Mesenchymal stem cell (in vitro differentiated cells and primary cell): ENCODE results near the gene DHX38.
"Not testable (repeated sequence)": the region's sequence is repeated elsewhere in the genome, so short reads cannot be mapped to it uniquely, and the experiment has no call there.

Experiments
- DNase-seq: peaks from one replicate; pipeline ENCODE4 v3.0.0-alpha.2; 2013
- H2AFZ ChIP-seq: one replicate; pipeline ENCODE4 v1.6.1; 2013; ENCODE audit warnings: low read depth, mild to moderate bottlenecking, control low read depth, inconsistent platforms, low read length, moderate library complexity
- H2AK5ac ChIP-seq: 2 replicates; pipeline ENCODE4 v1.6.1; 2013; ENCODE audit warnings: low read length, moderate library complexity, mild to moderate bottlenecking, inconsistent platforms; ENCODE audit not compliant: severe bottlenecking
- H2BK120ac ChIP-seq: one replicate; pipeline ENCODE4 v1.6.1; 2013; ENCODE audit warnings: low read depth, mild to moderate bottlenecking, inconsistent platforms, low read length, moderate library complexity
- H2BK12ac ChIP-seq, 2 experiments: one replicate each; pipeline ENCODE4 v1.6.1; 2013; ENCODE audit warnings: inconsistent platforms in 2 of 2, low read length in 2 of 2, mild to moderate bottlenecking in 2 of 2, moderate library complexity in 2 of 2, control low read depth in 1 of 2
- H2BK15ac ChIP-seq: one replicate; pipeline ENCODE4 v1.6.1; 2013; ENCODE audit warnings: mild to moderate bottlenecking, low read depth, inconsistent platforms; ENCODE audit not compliant: poor library complexity, severe bottlenecking
- H2BK5ac ChIP-seq: 2 replicates; pipeline ENCODE4 v1.6.1; 2013; ENCODE audit warnings: low read depth, mild to moderate bottlenecking, low read length, control low read depth, inconsistent platforms; ENCODE audit not compliant: poor library complexity, severe bottlenecking
- H3K14ac ChIP-seq, 2 experiments: one replicate each; pipeline ENCODE4 v1.6.1; 2013; ENCODE audit warnings: inconsistent platforms in 2 of 2, low read length in 2 of 2, control low read depth in 1 of 2, mild to moderate bottlenecking in 1 of 2, moderate library complexity in 1 of 2
- H3K18ac ChIP-seq, 2 experiments: one replicate each; pipeline ENCODE4 v1.6.1; 2013; ENCODE audit warnings: inconsistent platforms in 2 of 2, low read length in 2 of 2, control low read depth in 1 of 2, low read depth in 1 of 2, mild to moderate bottlenecking in 1 of 2
- H3K23ac ChIP-seq, 2 experiments: one replicate each; pipeline ENCODE4 v1.6.1; 2013; ENCODE audit warnings: inconsistent platforms in 2 of 2, low read length in 2 of 2, mild to moderate bottlenecking in 2 of 2, moderate library complexity in 2 of 2, control low read depth in 1 of 2
- H3K27ac ChIP-seq: 2 replicates; pipeline ENCODE4 v1.5.1; 2013; ENCODE audit warnings: mild to moderate bottlenecking, moderate library complexity, low read length, control low read depth, inconsistent platforms; ENCODE audit not compliant: poor library complexity, severe bottlenecking
- H3K27me3 ChIP-seq, 2 experiments: 2 replicates each; pipeline versions ENCODE4 v1.6.1 to v1.7.0; 2013; ENCODE audit warnings: low read length in 2 of 2, mild to moderate bottlenecking in 2 of 2, moderate library complexity in 2 of 2, control low read depth in 1 of 2, inconsistent platforms in 1 of 2; ENCODE audit not compliant: control insufficient read depth in 1 of 2, insufficient read depth in 1 of 2
- H3K36me3 ChIP-seq, 2 experiments: 2 replicates each; pipeline versions ENCODE4 v1.6.1 to v1.7.0; 2013; ENCODE audit warnings: low read length in 2 of 2, control low read depth in 1 of 2, inconsistent platforms in 1 of 2, low read depth in 1 of 2, mild to moderate bottlenecking in 1 of 2; ENCODE audit not compliant: insufficient read depth in 2 of 2, control insufficient read depth in 1 of 2
- H3K4ac ChIP-seq, 2 experiments: one replicate each; pipeline ENCODE4 v1.6.1; 2013; ENCODE audit warnings: inconsistent platforms in 2 of 2, low read length in 2 of 2, mild to moderate bottlenecking in 2 of 2, moderate library complexity in 2 of 2, control low read depth in 1 of 2, low read depth in 1 of 2
- H3K4me1 ChIP-seq: 2 replicates; pipeline ENCODE4 v1.6.1; 2013; ENCODE audit warnings: low read depth, low read length, control low read depth; ENCODE audit not compliant: control insufficient read depth, insufficient read depth
- H3K4me2 ChIP-seq: 2 replicates; pipeline ENCODE4 v1.6.1; 2013; ENCODE audit warnings: low read length, mild to moderate bottlenecking, inconsistent platforms; ENCODE audit not compliant: poor library complexity, severe bottlenecking
- H3K4me3 ChIP-seq, 2 experiments: 2 replicates each; pipeline versions ENCODE4 v1.5.1 to v1.7.0; 2013; ENCODE audit warnings: low read length in 2 of 2, mild to moderate bottlenecking in 2 of 2, control low read depth in 1 of 2, low read depth in 1 of 2; ENCODE audit not compliant: insufficient read depth in 1 of 2
- H3K79me1 ChIP-seq: replicated peaks from 2 replicates; pipeline ENCODE4 v1.6.1; 2013; ENCODE audit warnings: mild to moderate bottlenecking, control low read depth, low read length, inconsistent platforms; ENCODE audit not compliant: poor library complexity, severe bottlenecking
- H3K9ac ChIP-seq: 2 replicates; pipeline ENCODE4 v1.7.0; 2013; ENCODE audit warnings: mild to moderate bottlenecking, low read length, moderate library complexity
- H3K9me3 ChIP-seq: 2 replicates; pipeline ENCODE4 v1.7.0; 2013; ENCODE audit warnings: mild to moderate bottlenecking, low read length; ENCODE audit not compliant: control insufficient read depth
- H4K8ac ChIP-seq: one replicate; pipeline ENCODE4 v1.6.1; 2013; ENCODE audit warnings: inconsistent platforms, mild to moderate bottlenecking, low read length, moderate library complexity
- H4K91ac ChIP-seq: one replicate; pipeline ENCODE4 v1.6.1; 2013; ENCODE audit warnings: mild to moderate bottlenecking, low read length, inconsistent platforms
- WGBS: methylation state at CpG from one replicate; pipeline ENCODE4 v1.1.7; 2013; ENCODE audit warnings: mixed read lengths; 5-methylcytosine and 5-hydroxymethylcytosine counted together

Gene DHX38

GRCh38 chr16:72050769-72051464 is 42.7 kb upstream of the DHX38 start:
- Histone ChIP-seq H2AK5ac (no peak overlapping the region), H3K14ac (no peak overlapping the region), H2AFZ (no peak overlapping the region), H3K27ac (no peak overlapping the region), H2BK12ac (no peak overlapping the region), H3K27me3 (no peaks in the 10 kb centered on the region), H2BK5ac (no peak overlapping the region), H4K8ac (no peak overlapping the region), H4K91ac (no peak overlapping the region), H3K18ac (no peak overlapping the region), H3K23ac (no peak overlapping the region), H3K4me3 (peak overlapping the region in 1 of 2 experiments; percentile 25), H3K9ac (no peak overlapping the region), H3K9me3 (no peaks in the 10 kb centered on the region), H3K36me3 (no peaks in the 10 kb centered on the region), H3K4me1 (no peaks in the 10 kb centered on the region), H3K79me1 (no peaks in the 10 kb centered on the region), H3K4me2 (no peak overlapping the region), H2BK120ac (no peak overlapping the region), H2BK15ac (no peak overlapping the region), H3K4ac (no peak overlapping the region)
- no peak for DNase-seq
- 91% methylated on average over 3 of the region's 4 CpGs for WGBS

- 91% methylated on average over 2 of the region's 2 CpGs for WGBS
- no peak overlapping the region for H3K4ac ChIP-seq
- H2BK15ac ChIP-seq = no peak overlapping the region
- no peak for DNase-seq
- no peak overlapping the region for H3K14ac ChIP-seq
- H3K36me3 ChIP-seq = no peaks in the 10 kb centered on the region
- H3K9me3 ChIP-seq = no peaks in the 10 kb centered on the region
- H3K9ac ChIP-seq = no peak overlapping the region
- no peak overlapping the region for H3K23ac ChIP-seq
- no peaks in the 10 kb centered on the region for H3K4me1 ChIP-seq
- no peak overlapping the region for H2BK5ac ChIP-seq
- H3K4me2 ChIP-seq = no peak overlapping the region
- H2AFZ ChIP-seq = no peak overlapping the region
- H4K91ac ChIP-seq = no peak overlapping the region
- no peak overlapping the region for H3K27ac ChIP-seq
- no peaks in the 10 kb centered on the region for H3K27me3 ChIP-seq
- no peak overlapping the region for H2AK5ac ChIP-seq
- no peak overlapping the region for H2BK12ac ChIP-seq
- H2BK120ac ChIP-seq = no peak overlapping the region
- H4K8ac ChIP-seq = no peak overlapping the region
- H3K79me1 ChIP-seq = no peaks in the 10 kb centered on the region
- no peak overlapping the region for H3K4me3 ChIP-seq
- H3K18ac ChIP-seq = no peak overlapping the region
These were observed 41.8 kb upstream of the DHX38 start for GRCh38 chr16:72051818-72052217.

DNA sequence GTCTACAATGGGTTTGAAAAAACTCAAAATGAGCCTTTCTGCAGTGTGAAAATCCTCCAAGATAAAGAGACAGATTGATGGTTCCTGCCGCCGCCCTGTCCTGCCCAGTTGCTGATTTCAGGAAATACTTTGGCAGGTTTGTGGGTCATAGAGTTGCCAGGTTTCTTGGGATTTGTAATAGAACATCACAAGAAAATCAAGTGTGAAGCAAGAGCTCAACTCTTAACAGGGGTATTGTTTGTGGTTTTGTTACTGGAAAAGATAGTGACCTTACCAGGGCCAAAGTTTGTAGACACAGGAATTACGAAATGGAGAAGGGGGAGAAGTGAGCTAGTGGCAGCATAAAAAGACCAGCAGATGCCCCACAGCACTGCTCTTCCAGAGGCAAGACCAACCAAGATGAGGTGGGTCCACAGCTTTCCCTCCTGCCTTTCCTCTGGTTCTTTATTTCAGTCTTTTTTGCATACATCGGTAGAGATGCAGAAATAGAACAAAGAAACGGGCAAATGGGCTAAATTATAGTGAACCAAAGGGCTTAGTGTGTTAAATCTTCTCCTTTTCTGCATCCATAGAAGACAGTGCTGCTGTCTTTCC is 39.3 kb upstream of the DHX38 start, which contains the start of gene HP:
HP (plus strand) TSS at position 252 of the 594 bp plus-strand sequence; CDS start at position 400, 148 bp downstream.
- not testable (repeated sequence) for H3K4me2 ChIP-seq, H2BK5ac ChIP-seq, H3K18ac ChIP-seq, H2BK15ac ChIP-seq, H3K9me3 ChIP-seq, H3K23ac ChIP-seq, H2AFZ ChIP-seq, H3K4ac ChIP-seq, H3K14ac ChIP-seq, H4K91ac ChIP-seq, H2BK12ac ChIP-seq, H2AK5ac ChIP-seq, H3K36me3 ChIP-seq, H2BK120ac ChIP-seq, DNase-seq, H3K27ac ChIP-seq, H3K79me1 ChIP-seq, H3K4me1 ChIP-seq, H3K27me3 ChIP-seq, H3K4me3 ChIP-seq, H3K9ac ChIP-seq, H4K8ac ChIP-seq
- WGBS = 98% methylated on average over 4 of the region's 5 CpGs

DNA sequence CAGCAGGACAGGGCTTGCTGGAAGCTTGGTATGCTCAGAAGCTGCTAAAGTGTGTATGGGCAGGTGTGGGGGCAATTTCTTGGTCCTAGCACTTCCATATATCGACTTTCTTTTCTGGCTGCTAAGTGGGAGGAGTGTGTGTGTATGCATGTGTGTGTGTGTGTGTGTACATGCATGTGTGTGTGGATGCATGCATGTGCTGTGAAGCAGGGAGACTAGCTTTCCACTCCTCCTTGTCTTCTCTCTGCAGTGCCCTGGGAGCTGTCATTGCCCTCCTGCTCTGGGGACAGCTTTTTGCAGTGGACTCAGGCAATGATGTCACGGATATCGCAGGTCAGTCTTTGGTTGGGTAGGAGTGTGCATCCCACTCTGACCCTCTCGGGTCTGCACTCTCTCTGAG is 37.7 kb upstream of the DHX38 start:
- WGBS = 89% methylated on average over 4 of the region's 4 CpGs
- no peak overlapping the region for H2BK12ac ChIP-seq

More for the DNA sequence above, 37.7 kb upstream of the DHX38 start:
- Histone ChIP-seq H2BK15ac (no peak overlapping the region), H3K4me3 (no peak overlapping the region), H3K27ac (no peak overlapping the region), H3K14ac (no peak overlapping the region), H3K27me3 (no peaks in the 10 kb centered on the region), H2BK5ac (no peak overlapping the region), H3K23ac (no peak overlapping the region), H3K9ac (no peak overlapping the region), H2AK5ac (no peak overlapping the region), H4K91ac (no peak overlapping the region), H3K36me3 (no peaks in the 10 kb centered on the region), H3K4me1 (no peaks in the 10 kb centered on the region), H3K18ac (no peak overlapping the region), H2AFZ (no peak overlapping the region), H3K4ac (no peak overlapping the region), H4K8ac (no peak overlapping the region), H2BK120ac (no peak overlapping the region), H3K9me3 (no peaks in the 10 kb centered on the region), H3K4me2 (no peak overlapping the region), H3K79me1 (no peaks in the 10 kb centered on the region)
- DNase-seq = no peak
